DMS153 (cell line): ENCODE measurements around the gene IL22RA1.

Source experiments
- DNase-seq: peaks from one replicate; lab custom pipeline; 2025; lab: John Stamatoyannopoulos, UW

IL22RA1 gene

DNA sequence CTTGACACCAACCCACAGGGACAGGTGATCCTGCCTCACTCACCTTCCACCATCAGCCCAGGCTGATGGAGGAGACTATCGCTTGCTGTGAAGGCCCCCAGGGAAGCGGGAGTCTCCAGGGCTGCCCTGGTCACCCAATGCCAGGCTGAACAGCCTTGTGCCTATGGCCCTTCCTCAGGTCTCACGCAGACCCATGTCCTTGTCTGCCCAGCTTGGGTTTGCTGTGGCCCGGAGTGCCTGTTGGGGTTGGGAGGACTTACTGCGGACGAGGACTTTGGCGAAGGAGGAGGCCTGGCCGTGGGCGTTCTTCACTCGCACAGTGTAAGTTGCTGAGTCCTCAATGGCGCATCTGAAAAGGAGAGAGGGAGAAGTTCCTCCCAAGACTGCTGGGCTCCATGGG is 45.3 kb downstream of the IL22RA1 start:
- no peak for DNase-seq

DNA sequence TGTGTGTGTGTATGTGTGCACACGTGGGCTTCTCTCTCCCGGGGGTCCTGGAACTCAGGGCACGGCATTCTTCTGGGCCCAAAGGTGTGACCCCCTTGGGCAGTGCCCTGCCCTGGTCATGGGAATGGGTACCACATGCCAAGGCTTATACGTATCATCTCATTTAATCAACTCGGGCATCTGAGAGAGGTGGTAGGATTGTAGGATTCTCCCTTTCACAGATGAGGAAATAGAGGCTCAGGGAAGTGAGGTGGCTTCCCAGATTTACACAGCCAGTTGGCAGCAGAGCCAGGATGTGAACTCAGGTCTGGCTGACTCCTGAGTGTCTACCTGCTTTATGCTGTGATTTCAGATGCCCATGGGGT is 46.2 kb downstream of the IL22RA1 start:
- DNase-seq = no peak

DNA sequence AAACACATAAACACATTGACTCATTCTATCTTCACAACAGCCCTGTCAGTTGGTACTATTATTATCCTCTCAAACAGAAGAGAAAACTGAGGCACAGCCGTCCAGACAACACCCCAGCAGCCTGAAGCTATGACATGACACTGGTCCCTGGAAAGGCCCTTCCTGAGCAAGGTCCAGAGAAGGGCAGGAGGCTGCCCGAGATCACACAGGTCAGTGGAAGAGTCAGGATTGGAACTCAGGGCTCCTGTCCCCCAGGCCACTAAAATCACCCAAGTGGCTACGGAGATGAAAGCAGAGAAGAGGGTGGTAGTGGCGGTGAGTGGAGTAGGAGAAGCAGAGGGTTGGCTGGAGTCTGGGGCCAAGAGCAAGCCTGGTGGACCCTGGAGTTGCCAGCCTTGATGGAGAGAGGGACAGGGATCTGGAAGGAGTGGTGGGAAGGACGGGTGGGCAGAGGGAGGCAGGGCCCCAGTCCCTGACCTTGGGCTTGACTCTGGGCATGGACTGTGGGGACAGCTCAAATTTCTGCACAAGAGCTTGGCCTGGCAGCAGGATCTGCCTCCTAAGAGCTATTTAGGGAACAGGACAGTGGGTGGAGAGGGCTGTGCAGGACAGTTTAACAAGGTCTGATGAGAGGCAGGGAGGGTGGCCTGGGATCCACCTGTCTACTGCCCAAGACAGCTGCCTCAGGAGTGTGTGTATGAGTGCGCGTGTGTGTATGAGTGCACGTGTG is 46.8 kb downstream of the IL22RA1 start:
- no peak for DNase-seq

DNA sequence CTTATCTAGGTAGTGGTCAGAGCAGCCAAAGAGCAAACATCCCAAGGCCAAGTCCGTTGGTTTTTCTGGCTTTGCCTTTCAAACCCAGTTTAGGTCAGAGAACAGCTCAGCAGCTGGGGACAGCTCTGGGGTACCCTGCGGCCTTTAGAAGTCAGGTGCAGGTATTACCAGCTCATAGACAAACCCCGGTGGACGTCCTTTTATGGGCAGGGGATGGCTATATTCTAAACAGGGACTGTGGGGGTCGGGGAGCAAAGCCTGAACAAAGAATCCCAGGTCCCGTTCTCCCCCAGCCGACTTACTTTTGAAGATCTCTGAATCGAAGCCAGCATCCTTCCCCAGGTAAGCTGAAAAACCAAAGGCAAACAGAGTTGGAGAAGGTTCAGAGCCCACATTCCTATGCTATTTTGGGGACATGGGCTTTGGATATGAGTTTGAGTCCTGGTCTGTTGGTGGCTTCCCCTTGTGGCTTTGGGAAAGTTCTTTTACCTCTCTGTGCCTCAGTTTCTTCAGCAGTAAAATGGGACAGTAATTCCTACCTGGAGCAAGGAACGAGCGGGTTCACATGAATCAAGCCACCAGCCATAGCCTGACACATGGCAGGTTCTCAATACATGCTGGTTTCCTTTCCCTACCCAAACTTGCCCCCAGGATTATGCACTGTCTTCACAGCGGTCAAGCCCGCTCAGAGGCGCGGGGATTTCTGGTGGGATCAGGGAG is 47.6 kb downstream of the IL22RA1 start:
- no peak for DNase-seq

DNA sequence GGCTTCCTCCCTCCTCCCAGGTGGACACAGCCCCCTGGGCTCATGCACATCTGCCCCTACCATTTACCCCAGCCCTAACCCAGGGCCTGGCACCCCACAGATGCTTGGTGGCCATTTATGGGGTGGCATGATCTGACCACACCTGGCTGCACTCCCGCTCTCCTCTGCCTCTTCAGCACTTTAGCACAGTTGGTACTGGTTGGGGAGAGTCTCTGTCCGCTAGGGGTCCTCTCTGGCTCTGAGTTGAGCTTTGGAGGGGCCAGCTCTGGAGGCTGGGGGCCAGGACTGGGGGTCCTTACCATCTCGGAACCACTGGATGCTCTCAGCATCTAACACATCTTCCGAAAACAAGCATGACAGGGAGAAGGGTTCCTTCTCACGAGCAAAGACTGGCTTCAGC is 48.4 kb downstream of the IL22RA1 start:
- no peak for DNase-seq

DNA sequence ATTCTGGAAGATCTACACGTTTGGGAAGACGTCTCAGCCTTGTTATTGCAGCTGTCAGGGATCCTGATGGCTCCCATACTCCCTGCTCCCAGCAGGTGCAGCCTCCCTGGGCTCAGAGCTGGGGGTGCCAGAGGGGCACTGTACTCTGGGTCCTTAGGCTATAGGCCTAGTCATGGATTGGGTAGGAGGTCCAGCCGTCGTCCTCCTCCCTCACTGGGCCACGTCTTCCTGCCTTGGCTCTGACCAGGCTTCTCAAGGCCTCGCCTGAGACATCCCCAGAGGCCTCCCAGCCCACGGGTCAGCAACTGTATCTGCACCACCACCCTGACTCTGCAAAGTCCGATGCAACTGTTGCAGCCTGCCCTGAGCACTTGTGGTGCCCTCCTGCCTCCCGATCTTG is 49.2 kb downstream of the IL22RA1 start:
- DNase-seq = no peak

DNA sequence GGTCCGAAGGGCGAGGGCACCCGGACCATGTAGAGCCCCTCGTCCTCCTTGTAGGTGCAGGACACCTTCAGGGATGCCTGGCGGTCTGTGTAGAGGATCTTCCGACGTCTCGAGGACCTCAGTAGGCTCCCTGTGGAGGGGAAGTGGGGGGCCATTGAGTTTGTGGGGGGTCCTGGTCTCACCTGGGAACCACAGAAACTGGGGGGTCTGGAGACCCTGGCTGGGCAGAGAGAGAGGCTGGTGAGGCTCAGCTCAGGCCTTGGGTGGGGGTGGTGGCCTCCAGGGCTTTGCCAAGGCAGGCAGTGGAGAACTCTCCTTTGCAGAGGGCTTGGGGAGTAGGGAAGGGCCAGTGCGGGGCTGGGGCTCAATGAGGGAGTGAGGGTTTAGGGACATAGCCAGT is 50.0 kb downstream of the IL22RA1 start:
- DNase-seq = no peak

DNA sequence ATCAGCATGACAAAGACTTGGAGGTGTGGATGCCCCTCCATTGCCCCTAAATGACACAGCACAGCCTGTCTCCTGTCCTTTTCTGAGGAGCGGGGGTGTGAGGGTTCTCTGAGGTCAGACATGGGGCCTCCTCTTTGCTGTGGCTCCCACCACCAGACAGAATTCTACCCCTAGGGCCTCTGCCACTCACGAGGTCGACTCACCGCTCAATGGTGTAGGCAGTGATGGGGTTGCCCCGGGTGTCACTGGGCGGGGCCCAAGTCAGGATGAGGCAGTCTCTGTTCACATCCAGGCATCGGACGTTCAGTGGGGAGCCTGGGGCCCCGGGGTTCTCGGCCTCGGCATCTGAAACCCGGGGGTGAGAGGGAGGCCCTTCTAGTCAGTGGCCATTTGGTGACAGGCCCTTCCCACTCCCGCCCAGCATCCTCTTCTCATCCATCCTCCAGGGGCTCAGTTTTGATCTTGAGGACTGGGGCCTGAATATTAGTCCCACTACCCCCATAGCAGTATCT is 50.9 kb downstream of the IL22RA1 start:
- no peak for DNase-seq

DNA sequence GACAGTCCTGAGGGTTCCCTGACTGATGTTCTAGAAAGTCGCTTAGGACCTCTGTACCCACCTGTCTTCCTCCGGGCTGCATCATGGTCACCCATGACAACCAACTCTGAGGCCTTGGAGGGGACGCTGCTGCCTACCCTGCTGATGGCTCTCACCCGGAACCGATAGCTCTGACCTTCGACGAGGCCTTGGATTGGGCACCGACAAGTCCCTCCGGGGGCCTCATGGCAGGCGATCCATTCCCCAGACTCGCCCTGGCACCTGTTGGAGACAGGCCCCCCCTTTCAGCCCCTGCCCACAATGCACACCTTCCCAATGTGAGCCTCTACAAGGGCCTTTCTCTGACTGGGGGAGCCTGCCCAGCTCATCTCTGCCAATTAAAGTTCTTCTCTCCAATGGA is 52.2 kb downstream of the IL22RA1 start:
- DNase-seq = no peak

DNA sequence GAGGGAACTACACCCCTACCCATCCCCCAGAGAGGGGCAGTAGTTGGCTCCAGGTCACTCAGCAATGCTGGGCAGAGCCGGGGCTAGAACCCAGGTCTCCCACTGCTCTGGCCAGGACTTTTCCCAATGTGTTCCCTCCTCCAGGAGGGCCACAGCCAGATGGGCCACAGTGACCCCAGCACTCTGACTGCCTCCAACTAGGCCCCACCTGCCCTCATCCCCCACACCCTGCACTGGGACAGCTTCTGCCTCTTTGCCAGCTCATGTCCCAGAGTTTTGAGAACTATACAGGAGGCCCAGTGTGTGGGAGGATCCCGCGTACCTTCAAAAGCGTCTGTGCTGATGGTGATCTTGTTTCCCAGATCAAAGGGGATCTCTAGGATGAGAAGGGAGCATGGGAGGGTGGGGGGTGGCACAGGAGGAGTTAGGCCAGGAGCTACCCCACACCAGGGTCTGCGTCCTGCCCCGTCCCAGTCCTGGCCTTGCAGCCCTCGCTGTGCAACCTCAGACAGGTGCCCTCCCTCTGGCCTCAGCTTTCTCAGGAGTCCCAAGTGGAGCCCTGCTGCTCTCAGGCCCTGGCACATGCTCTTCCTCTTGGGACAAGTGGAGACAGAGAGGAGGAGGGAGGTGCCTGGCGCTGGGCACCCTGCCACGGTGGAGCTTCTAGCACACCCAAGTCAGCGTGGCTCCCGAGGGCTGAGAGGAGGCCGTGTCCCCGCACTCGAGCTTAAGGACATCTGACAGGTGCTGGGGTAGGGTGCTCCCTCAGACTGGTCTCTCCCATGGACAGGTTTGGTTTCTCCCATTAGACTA is 53.0 kb downstream of the IL22RA1 start:
- no peak for DNase-seq

DNA sequence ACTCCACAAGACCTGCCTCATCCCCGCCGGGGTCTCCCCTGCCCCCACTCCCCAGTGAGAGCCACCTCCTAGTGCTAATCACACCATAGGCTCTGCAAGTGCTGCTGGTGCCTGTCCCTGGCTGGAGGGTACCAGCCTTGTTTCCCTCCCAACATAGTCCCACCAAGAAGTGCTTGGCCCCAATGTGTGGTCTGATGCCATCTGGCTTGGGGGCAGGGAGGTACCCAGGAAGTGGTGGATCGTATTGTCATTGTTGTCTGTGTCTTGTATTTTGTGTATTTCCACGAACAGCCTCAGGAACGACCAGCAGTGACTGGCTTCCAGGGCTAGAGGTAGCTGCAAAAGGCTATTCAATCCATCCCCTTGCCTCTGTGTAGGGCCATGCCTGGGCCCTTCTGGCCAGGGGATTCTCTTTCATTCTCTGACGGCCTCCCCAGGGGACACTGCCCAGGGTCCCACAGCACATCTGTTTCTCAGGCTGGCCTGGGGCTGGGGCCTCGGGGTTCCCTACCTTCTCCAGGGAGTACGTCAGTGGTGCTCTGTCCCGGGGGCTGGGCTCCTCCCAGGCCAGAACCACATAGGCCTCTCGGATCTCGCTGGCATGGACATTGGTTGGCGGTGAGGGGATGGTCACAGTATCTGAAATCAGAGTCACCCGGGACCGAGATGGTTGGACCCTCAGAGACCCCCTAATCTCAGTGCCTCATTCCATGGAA is 53.8 kb downstream of the IL22RA1 start:
- DNase-seq = no peak

DNA sequence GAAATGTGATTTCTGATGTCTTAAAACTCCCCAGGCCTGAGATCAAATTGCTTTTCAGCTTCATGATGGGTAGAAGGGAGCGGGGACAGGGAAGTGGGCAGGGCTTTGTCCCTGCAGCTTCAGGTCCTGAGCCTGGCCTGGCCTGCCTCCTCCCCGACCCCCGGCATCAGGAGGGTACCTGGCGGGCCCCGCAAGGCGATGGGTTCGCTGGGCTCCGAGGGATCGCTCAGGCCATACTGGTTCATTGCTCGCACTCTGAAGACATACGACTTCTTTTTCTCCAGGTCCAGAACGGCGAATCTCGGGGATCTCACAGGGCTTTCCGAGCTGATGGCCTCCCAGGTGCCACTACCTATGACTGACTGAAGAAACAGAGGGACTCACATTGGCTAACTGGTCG is 56.5 kb downstream of the IL22RA1 start:
- no peak for DNase-seq

DNA sequence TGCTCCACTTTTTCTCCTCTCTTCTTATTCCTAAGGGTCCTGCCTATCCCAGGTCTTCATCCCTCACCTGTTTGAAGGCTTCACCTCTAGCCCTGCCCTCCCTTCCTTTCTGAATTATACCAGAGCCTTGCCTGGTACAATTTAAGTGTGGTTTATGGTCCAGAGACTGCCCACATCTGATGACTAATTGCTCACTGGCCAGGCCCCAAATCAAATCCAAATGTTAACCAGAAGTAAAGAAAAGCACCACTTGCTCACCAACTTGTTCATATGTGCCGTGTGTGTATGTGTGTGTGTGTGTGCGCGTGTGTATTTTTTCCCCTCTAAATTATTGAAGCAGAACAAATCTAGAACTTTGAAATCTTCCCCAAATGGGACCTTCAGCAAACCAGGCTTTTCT is 57.4 kb downstream of the IL22RA1 start:
- no peak for DNase-seq

DNA sequence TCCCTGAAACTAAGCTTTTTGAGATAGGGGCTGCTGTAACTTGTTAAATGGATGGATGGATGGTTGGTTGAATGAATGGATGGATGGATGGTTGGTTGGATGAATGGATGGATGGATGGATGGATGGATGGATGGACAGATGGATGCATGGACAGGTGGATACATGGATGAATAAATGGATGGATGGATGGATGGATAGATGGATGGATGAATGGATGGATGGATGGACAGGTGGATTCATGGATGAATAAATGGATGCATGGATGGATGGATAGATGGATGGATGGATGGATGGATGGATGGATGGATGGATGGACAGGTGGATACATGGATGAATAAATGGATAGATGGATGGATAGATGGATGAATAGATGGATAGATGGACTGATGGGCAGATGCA is 57.9 kb downstream of the IL22RA1 start:
- no peak for DNase-seq

DNA sequence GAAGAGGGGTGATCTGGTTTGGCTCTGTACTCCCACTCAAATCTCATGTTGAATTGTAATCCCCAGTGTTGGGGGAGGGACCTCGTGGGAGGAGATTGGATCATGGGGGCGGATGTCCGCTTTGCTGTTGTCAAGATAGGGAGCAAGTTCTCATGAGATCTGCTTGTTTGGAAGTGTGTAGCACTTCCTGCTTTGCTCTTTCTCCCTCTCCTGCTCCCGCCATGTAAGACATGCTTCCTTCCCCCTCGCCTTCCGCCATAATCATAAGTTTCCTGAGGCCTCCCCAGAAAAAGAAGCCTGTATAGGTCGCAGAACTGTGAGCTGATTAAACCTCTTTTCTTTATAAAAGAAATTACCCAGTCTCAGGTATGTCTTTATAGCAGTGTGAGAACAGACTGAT is 58.9 kb downstream of the IL22RA1 start:
- no peak for DNase-seq

DNA sequence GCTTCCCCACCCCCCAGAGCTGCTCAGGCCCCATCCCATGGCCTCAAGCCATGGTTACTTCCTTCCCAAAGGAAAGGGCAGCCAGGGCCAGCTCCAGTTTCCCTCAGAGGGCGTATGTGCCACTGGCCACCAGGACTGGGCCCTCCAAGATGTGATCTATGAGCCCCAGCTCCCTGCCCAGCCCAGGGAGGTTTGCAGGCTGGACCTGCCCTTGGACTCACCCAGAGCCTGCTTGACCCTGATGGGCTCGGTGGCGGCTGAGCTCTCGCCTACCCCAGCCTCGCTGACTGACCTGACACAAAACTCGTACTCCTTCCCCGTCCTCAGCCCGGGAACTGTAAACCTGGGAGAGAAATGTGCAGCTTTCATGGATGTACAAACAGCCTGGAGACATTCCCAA is 60.6 kb downstream of the IL22RA1 start:
- DNase-seq = no peak

DNA sequence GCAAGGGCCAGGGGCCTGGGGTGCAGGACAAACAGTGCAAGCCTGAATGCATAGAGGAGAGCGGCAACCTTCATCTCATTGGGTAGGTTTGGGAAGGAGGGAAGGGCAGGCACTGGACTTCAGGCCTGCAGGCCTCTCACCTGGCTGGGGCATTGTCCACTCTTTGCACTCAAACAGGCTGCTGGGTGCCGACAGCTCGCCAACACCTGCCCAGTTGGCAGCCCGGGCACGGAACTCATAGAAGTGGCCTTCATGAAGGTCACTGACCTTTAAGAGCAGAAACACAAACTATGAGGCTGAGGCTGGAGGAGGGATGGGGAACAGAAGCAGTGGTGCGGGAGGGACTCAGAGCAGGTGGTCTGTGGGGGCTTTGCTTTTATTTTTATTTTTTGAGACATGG is 61.8 kb downstream of the IL22RA1 start:
- DNase-seq = no peak

DNA sequence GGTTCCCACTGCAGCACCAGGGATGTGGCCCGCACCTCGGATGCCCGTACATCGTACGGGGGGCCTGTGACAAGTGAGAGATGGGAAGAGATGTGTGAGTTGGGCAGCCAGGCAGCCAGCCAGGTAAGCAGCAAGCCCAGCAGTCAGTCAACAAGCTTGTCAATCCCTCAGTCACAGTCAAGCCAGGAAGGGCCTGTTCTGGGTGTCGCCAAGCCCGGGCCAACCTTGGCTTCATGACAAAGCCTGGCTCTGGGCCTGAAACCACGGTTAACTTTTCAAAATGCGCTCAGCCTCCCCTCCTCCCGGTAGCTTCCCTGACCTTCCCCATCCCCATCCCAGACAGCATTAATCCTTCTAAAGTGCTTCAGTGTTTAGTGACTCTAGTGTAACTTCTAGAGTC is 62.8 kb downstream of the IL22RA1 start:
- DNase-seq = no peak

DNA sequence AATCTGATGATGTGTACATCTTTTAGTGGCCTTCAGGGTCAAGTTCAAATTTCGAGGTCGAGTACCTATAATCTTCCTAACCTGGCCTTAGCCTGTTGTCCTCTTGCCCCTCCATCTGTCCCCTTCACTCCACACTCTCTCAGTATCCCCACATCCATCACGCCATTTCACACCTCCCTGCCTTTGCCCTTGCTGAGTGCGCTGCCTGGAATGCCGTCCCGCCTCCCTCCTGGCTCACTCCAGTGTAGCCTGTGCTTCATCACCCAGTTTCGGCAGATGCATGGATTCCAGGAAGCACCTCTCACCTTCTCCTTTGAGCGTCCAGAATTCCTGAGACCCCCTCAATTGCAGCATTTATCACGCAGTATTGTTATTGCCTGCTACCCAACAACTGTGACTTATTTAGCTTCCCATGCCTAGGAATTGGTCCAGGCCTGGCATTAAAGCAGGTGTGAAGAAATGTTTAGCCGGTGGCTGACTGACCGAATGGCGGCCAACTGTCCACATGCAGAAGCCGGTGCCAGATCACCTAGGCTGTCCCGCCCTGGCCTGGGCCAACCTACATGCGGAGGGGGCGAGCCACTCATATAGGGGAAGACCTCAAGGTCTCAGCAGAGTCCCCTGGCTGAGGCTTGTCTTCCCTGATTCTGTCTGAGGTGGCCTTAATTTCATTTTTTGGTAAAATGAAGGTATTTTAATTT is 65.5 kb downstream of the IL22RA1 start:
- DNase-seq = no peak

DNA sequence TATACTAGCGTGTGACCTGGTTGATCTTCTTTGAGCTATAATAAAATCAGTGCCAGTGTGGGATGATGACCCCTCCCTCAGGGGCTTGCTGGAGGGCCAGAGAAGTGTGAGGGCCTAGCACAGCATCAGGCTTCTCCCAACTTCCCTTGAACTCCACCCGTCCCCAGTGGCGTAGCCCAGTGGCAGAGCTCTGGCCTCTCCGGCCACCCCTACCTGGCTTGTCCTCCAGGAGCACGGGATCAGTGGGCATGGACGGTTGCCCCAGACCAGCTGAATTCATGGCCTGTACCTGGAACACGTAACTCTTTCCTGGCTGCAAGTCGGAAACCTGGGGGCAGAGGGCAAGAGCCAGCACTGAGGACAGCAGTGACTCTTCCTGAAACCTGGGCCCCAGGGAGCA is 67.0 kb downstream of the IL22RA1 start:
- DNase-seq = no peak

DNA sequence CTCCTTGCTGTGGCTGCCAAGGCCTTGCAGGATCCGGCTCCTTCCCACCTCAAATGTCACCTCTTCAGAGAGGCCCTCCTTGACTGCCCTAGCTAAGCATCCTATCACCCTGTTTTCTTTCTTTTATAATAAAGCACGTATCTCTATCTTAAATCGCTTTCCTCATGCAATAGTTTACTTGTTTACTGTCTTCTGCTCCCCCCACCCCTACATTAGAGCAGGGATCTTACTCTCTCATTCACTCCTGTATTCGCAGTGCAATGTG is 67.4 kb downstream of the IL22RA1 start:
- no peak for DNase-seq
